ENCODE measurements around the gene SEPSECS.

SEPSECS gene

GRCh38 chr4:25100710-25101109, 59.5 kb downstream of the SEPSECS start:
- no peak for TF ChIP-seq CTCF (IDR thresholded peaks at IDR 0.05; ENCODE audit: extremely low read depth, missing control alignments)
- no peak for DNase-seq (ENCODE audit: low spot score)

GRCh38 chr4:25100021-25100555, 60.2 kb downstream of the SEPSECS start:
- DNase-seq (ENCODE audit: low spot score): no peak
- no peak for TF ChIP-seq CTCF (IDR thresholded peaks at IDR 0.05; ENCODE audit: extremely low read depth, missing control alignments)

GRCh38 chr4:25098964-25099891, 61.0 kb downstream of the SEPSECS start:
- no peak for DNase-seq (ENCODE audit: low spot score)
- TF ChIP-seq CTCF (IDR thresholded peaks at IDR 0.05; ENCODE audit: extremely low read depth, missing control alignments): no peak

GRCh38 chr4:25096981-25097443, 63.2 kb downstream of the SEPSECS start:
- no peak for TF ChIP-seq CTCF (IDR thresholded peaks at IDR 0.05; ENCODE audit: extremely low read depth, missing control alignments)
- DNase-seq (ENCODE audit: low spot score): no peak

GRCh38 chr4:25096251-25096980, 63.8 kb downstream of the SEPSECS start:
- TF ChIP-seq CTCF (IDR thresholded peaks at IDR 0.05; ENCODE audit: extremely low read depth, missing control alignments): no peak
- no peak for DNase-seq (ENCODE audit: low spot score)

GRCh38 chr4:25095837-25096236, 64.4 kb downstream of the SEPSECS start:
- no peak for TF ChIP-seq CTCF (IDR thresholded peaks at IDR 0.05; ENCODE audit: extremely low read depth, missing control alignments)
- DNase-seq (ENCODE audit: low spot score): no peak

- no peak for DNase-seq (ENCODE audit: low spot score)
- no peak for TF ChIP-seq CTCF (IDR thresholded peaks at IDR 0.05; ENCODE audit: extremely low read depth, missing control alignments)
Measured at GRCh38 chr4:25092139-25092538, 68.1 kb downstream of the SEPSECS start.

Data from GM20000 (cell line).